Neural cell (in vitro differentiated cells): ENCODE measurements around the gene PTPRN2. TPM values are rescaled to one million over a fixed set of nuclear protein-coding genes. Genes with fewer than 3 reads are reported as not detected.

Experiments
- H2AFZ ChIP-seq: fragments of 200-600, 300-800 bp; sonication (generic), shearing (Covaris generic); 2 replicates; pipeline ENCODE4 v1.6.0; 2014; ENCODE audit warnings: low read depth, mild to moderate bottlenecking, antibody characterized with exemption, low read length, moderate library complexity
- H3F3A ChIP-seq: fragments of 200-600 bp; shearing (Covaris generic); 2 replicates; pipeline ENCODE4 v1.6.1; 2016; ENCODE audit warnings: mild to moderate bottlenecking, moderate library complexity, mixed read lengths, antibody characterized with exemption, low read length; ENCODE audit not compliant: insufficient read depth, poor library complexity, severe bottlenecking
- H3K27ac ChIP-seq: fragments of 200-600, 300-800 bp; sonication (generic), shearing (Covaris generic); 2 replicates; pipeline ENCODE4 v1.5.1; 2014; ENCODE audit warnings: mild to moderate bottlenecking, low read length, moderate library complexity
- H3K27me3 ChIP-seq: fragments of 300-800, 200-600 bp; sonication (generic), shearing (Covaris generic); 2 replicates; pipeline ENCODE4 v1.6.0; 2014; ENCODE audit warnings: mild to moderate bottlenecking, low read depth, low read length, moderate library complexity; ENCODE audit not compliant: insufficient read depth
- H3K36me3 ChIP-seq: fragments of 300-800, 200-600 bp; sonication (generic), shearing (Covaris generic); 2 replicates; pipeline ENCODE4 v1.5.1; 2014; ENCODE audit warnings: mild to moderate bottlenecking, antibody characterized with exemption, low read length, moderate library complexity; ENCODE audit not compliant: insufficient read depth
- H3K4me2 ChIP-seq: fragments of 300-800, 200-600 bp; sonication (generic), shearing (Covaris generic); 2 replicates; pipeline ENCODE4 v1.6.0; 2014; ENCODE audit warnings: mild to moderate bottlenecking, low read length
- H3K4me3 ChIP-seq: fragments of 300-800, 200-600 bp; sonication (generic), shearing (Covaris generic); 2 replicates; pipeline ENCODE4 v1.5.1; 2014; ENCODE audit warnings: mild to moderate bottlenecking, low read length, moderate library complexity
- H3K79me2 ChIP-seq: fragments of 200-600 bp; shearing (Covaris generic); replicated peaks from 2 replicates; pipeline ENCODE4 v1.6.0; 2014; ENCODE audit warnings: mild to moderate bottlenecking, low read length, moderate library complexity; ENCODE audit not compliant: insufficient read depth
- H3K9ac ChIP-seq: fragments of 300-800, 200-600 bp; sonication (generic), shearing (Covaris generic); 2 replicates; pipeline ENCODE4 v1.6.1; 2016; ENCODE audit warnings: mild to moderate bottlenecking, low read length, mixed read lengths
- H3K9me2 ChIP-seq: fragments of 200-600 bp; shearing (Covaris generic); 2 replicates; pipeline ENCODE4 v1.6.1; 2016; ENCODE audit warnings: mild to moderate bottlenecking, low read length, mixed read lengths; ENCODE audit not compliant: insufficient read depth
- H3K9me3 ChIP-seq: fragments of 200-600, 300-800 bp; sonication (generic), shearing (Covaris generic); 2 replicates; pipeline ENCODE4 v1.6.1; 2016; ENCODE audit warnings: mild to moderate bottlenecking, mixed run types, low read length, moderate library complexity, mixed read lengths
- H4K20me1 ChIP-seq: fragments of 200-600 bp; shearing (Covaris generic); 2 replicates; pipeline ENCODE4 v1.6.1; 2016; ENCODE audit warnings: mild to moderate bottlenecking, mixed run types; ENCODE audit not compliant: insufficient read depth
- EP300 ChIP-seq: fragments of 450-650 bp; conservative IDR thresholded peaks from 2 replicates; pipeline ENCODE4 v1.6.1; 2014; ENCODE audit warnings: antibody characterized with exemption, mild to moderate bottlenecking, moderate library complexity; ENCODE audit not compliant: poor library complexity, severe bottlenecking
- EZH2 ChIP-seq: fragments of 200-600, 300-800 bp; shearing (Covaris generic), sonication (generic); IDR thresholded peaks from 2 replicates; pipeline ENCODE4 v1.6.1; 2014; ENCODE audit warnings: antibody characterized with exemption, low read length, borderline replicate concordance, mild to moderate bottlenecking; ENCODE audit not compliant: insufficient read depth, poor library complexity, severe bottlenecking
- MXI1 ChIP-seq: fragments of 450-650 bp; conservative IDR thresholded peaks from 2 replicates; pipeline ENCODE4 v1.6.1; 2014; ENCODE audit warnings: antibody characterized with exemption, mild to moderate bottlenecking; ENCODE audit not compliant: poor library complexity, severe bottlenecking
- POLR2AphosphoS5 ChIP-seq: IDR thresholded peaks from 2 replicates; pipeline ENCODE4 v1.6.1; 2012
- RAD21 ChIP-seq: fragments of 450-650 bp; conservative IDR thresholded peaks from 2 replicates; pipeline ENCODE4 v1.6.1; 2014; ENCODE audit warnings: antibody characterized with exemption, mild to moderate bottlenecking, moderate library complexity
- SMC3 ChIP-seq: fragments of 450-650 bp; conservative IDR thresholded peaks from 2 replicates; pipeline ENCODE4 v1.6.1; 2014; ENCODE audit warnings: antibody characterized with exemption, mild to moderate bottlenecking, moderate library complexity; ENCODE audit not compliant: poor library complexity
- TAF1 ChIP-seq: IDR thresholded peaks from 2 replicates; pipeline ENCODE4 v1.6.1; 2012; ENCODE audit warnings: low read depth
- polyA plus RNA-seq: library from polyadenylated mRNA; depleted of rRNA; stranded (reverse); fragments of >200 nt; gene quantifications from 2 replicates; pipeline ENCODE4 v1.2.3, GENCODE V29; 2014
- TF ChIP-seq, protein P1 (sequence below): fragments of 450-650 bp; IDR thresholded peaks from 2 replicates; pipeline ENCODE4 v1.5.1; 2014; ENCODE audit warnings: antibody characterized with exemption, mild to moderate bottlenecking, moderate library complexity; ENCODE audit not compliant: poor library complexity, severe bottlenecking
- TF ChIP-seq, protein P2 (sequence below): IDR thresholded peaks from 2 replicates; pipeline ENCODE4 v1.6.1; 2012; ENCODE audit warnings: borderline replicate concordance

Gene PTPRN2
- polyA plus RNA-seq, 1 donor from 2014 or later, result 31.0 TPM

GRCh38 chr7:157693071-157693520 lies 894.5 kb downstream of the PTPRN2 start:
- no peaks in the 10 kb centered on the region for H3K9me2 ChIP-seq
- H4K20me1 ChIP-seq, result no peaks in the 10 kb centered on the region
- H3K4me2 ChIP-seq, result no peak overlapping the region
- peak overlapping the region; percentile 73 for H3K4me3 ChIP-seq
- peaks cover 47% of the 10 kb centered on the region for H3K79me2 ChIP-seq
- peak overlapping the region; percentile 99 for H3K9ac ChIP-seq
- H3F3A ChIP-seq, result peaks cover 6% of the 10 kb centered on the region
- H3K27me3 ChIP-seq, result no peaks in the 10 kb centered on the region
- H2AFZ ChIP-seq, result peak overlapping the region; percentile 8
- H3K9me3 ChIP-seq, result no peaks in the 10 kb centered on the region
- H3K27ac ChIP-seq, result peak overlapping the region; percentile 99
- no peaks in the 10 kb centered on the region for H3K36me3 ChIP-seq
- TF ChIP-seq RAD21 (no peak), POLR2AphosphoS5 (peak; percentile 61), SMC3 (peak; percentile 10), TAF1 (no peak), EP300 (peak; percentile 49)
- TF ChIP-seq, protein P1, sequence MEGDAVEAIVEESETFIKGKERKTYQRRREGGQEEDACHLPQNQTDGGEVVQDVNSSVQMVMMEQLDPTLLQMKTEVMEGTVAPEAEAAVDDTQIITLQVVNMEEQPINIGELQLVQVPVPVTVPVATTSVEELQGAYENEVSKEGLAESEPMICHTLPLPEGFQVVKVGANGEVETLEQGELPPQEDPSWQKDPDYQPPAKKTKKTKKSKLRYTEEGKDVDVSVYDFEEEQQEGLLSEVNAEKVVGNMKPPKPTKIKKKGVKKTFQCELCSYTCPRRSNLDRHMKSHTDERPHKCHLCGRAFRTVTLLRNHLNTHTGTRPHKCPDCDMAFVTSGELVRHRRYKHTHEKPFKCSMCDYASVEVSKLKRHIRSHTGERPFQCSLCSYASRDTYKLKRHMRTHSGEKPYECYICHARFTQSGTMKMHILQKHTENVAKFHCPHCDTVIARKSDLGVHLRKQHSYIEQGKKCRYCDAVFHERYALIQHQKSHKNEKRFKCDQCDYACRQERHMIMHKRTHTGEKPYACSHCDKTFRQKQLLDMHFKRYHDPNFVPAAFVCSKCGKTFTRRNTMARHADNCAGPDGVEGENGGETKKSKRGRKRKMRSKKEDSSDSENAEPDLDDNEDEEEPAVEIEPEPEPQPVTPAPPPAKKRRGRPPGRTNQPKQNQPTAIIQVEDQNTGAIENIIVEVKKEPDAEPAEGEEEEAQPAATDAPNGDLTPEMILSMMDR, result no peak
- TF ChIP-seq, protein P2, sequence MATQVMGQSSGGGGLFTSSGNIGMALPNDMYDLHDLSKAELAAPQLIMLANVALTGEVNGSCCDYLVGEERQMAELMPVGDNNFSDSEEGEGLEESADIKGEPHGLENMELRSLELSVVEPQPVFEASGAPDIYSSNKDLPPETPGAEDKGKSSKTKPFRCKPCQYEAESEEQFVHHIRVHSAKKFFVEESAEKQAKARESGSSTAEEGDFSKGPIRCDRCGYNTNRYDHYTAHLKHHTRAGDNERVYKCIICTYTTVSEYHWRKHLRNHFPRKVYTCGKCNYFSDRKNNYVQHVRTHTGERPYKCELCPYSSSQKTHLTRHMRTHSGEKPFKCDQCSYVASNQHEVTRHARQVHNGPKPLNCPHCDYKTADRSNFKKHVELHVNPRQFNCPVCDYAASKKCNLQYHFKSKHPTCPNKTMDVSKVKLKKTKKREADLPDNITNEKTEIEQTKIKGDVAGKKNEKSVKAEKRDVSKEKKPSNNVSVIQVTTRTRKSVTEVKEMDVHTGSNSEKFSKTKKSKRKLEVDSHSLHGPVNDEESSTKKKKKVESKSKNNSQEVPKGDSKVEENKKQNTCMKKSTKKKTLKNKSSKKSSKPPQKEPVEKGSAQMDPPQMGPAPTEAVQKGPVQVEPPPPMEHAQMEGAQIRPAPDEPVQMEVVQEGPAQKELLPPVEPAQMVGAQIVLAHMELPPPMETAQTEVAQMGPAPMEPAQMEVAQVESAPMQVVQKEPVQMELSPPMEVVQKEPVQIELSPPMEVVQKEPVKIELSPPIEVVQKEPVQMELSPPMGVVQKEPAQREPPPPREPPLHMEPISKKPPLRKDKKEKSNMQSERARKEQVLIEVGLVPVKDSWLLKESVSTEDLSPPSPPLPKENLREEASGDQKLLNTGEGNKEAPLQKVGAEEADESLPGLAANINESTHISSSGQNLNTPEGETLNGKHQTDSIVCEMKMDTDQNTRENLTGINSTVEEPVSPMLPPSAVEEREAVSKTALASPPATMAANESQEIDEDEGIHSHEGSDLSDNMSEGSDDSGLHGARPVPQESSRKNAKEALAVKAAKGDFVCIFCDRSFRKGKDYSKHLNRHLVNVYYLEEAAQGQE, result no peak

GRCh38 chr7:157692460-157693011 lies 895.1 kb downstream of the PTPRN2 start:
- Histone ChIP-seq H3K27ac (peak overlapping the region; percentile 99), H3K79me2 (peaks cover 53% of the 10 kb centered on the region), H3F3A (peaks cover 6% of the 10 kb centered on the region), H3K4me2 (peak overlapping the region; percentile 88), H3K9me3 (no peaks in the 10 kb centered on the region), H3K27me3 (no peaks in the 10 kb centered on the region), H3K9me2 (no peaks in the 10 kb centered on the region), H2AFZ (no peak overlapping the region), H3K4me3 (peak overlapping the region; percentile 73), H3K9ac (peak overlapping the region; percentile 99), H3K36me3 (no peaks in the 10 kb centered on the region), H4K20me1 (no peaks in the 10 kb centered on the region)
- TF ChIP-seq RAD21, result no peak
- TF ChIP-seq, protein P1, result no peak
- TF ChIP-seq, protein P2, result no peak
- TF ChIP-seq EP300, result no peak
- no peak for TF ChIP-seq SMC3
- TF ChIP-seq EZH2, result no peak
- TF ChIP-seq MXI1, result no peak
- no peak for TF ChIP-seq POLR2AphosphoS5
- TF ChIP-seq TAF1, result no peak
